HepG2 (cell line): ENCODE measurements around the gene GLRX2. TPM values are rescaled to one million over a fixed set of nuclear protein-coding genes. Genes with fewer than 3 reads are reported as not detected.
A peak's percentile ranks its signal among the peaks of the same experiment; 100 is the strongest.

ENCODE experiments used
- ATAC-seq: fragments of 200-7000 bp; cut with Tn5 transposase; 3 replicates; pipeline ENCODE4 v1.9.1; 2020; ENCODE audit warnings: mild to moderate bottlenecking, moderate library complexity
- BruUV-seq: library from RNA; stranded (reverse); fragments of 400-500 nt; replicated peaks from 2 replicates; lab custom pipeline; 2021; lab: Mats Ljungman, UMichigan
- CTCF ChIA-PET: fragments of 300-600 bp; formaldehyde crosslinking; extraction: SDS; loops from one replicate; lab custom pipeline; 2021; ENCODE audit warnings: low total read pairs, inconsistent platforms, low intra/inter-chr PET ratio; lab: Yijun Ruan, JAX
- POLR2A ChIA-PET: fragments of 350-600 bp; sonication (Branson Sonifier 250); formaldehyde crosslinking; loops from one replicate; lab custom pipeline; 2020; ENCODE audit warnings: antibody characterized with exemption, inconsistent platforms; lab: Yijun Ruan, JAX
- DNase-seq: peaks from one replicate; pipeline ENCODE4 v3.0.0-alpha.2; 2015; ENCODE audit warnings: low spot score
- FAIRE-seq: peaks from 3 replicates; lab custom pipeline; 2011; peaks lifted over from hg19 to GRCh38; lab: Jason Lieb, UNC
- H2AFZ ChIP-seq: one replicate; pipeline ENCODE4 v1.6.1; 2011; ENCODE audit warnings: low read length, inconsistent platforms
- H3K27ac ChIP-seq: fragments of 300-600 bp; 3 replicates; pipeline ENCODE4 v1.8.0; 2011; ENCODE audit warnings: mixed run types, mild to moderate bottlenecking, mixed read lengths, low read length, inconsistent platforms; ENCODE audit not compliant: insufficient read depth; ENCODE audit errors: extremely low read length
- H3K27me3 ChIP-seq, 2 experiments: fragments of 200-600 bp in 1 of 2; 2 replicates in 1 of 2; 3 replicates in 1 of 2; pipeline versions ENCODE4 v1.6.0 to v1.8.0; 2011; ENCODE audit warnings: low read length in 2 of 2, mild to moderate bottlenecking in 2 of 2, moderate library complexity in 2 of 2, inconsistent platforms in 1 of 2; ENCODE audit not compliant: insufficient read depth in 2 of 2, control insufficient read depth in 1 of 2
- H3K36me3 ChIP-seq, 2 experiments: fragments of 200-600 bp in 1 of 2; replicated peaks in 1 of 2; 2 replicates in 1 of 2; 3 replicates in 1 of 2; pipeline versions ENCODE4 v1.5.1 to v1.8.0; 2011; ENCODE audit warnings: low read length in 2 of 2, inconsistent platforms in 1 of 2; ENCODE audit not compliant: insufficient read depth in 2 of 2, control insufficient read depth in 1 of 2
- H3K4me1 ChIP-seq: 2 replicates; pipeline ENCODE4 v1.5.1; 2012; ENCODE audit warnings: low read length, inconsistent platforms; ENCODE audit not compliant: insufficient read depth
- H3K4me2 ChIP-seq: 2 replicates; pipeline ENCODE4 v1.6.0; 2011; ENCODE audit warnings: low read depth, low read length, inconsistent platforms
- H3K4me3 ChIP-seq, 3 experiments: fragments of 200-600 bp in 1 of 3; sonication (generic), shearing (Covaris generic) in 1 of 3; replicated peaks in 1 of 3; 2 replicates each; pipeline ENCODE4 v1.5.1; 2011 to 2016; ENCODE audit warnings: low read length in 3 of 3, inconsistent platforms in 2 of 3, low read depth in 2 of 3, mild to moderate bottlenecking in 2 of 3, control low read depth in 1 of 3, mixed read lengths in 1 of 3; ENCODE audit not compliant: insufficient read depth in 1 of 3
- H3K79me2 ChIP-seq: one replicate; pipeline ENCODE4 v1.6.1; 2011; ENCODE audit warnings: low read length, inconsistent platforms; ENCODE audit not compliant: insufficient read depth
- H3K9ac ChIP-seq: 2 replicates; pipeline ENCODE4 v1.6.0; 2011; ENCODE audit warnings: mild to moderate bottlenecking, low read depth, low read length, inconsistent platforms; ENCODE audit not compliant: insufficient read depth
- H3K9me3 ChIP-seq: 2 replicates; pipeline ENCODE4 v1.5.1; 2012; ENCODE audit warnings: mild to moderate bottlenecking, low read length
- H4K20me1 ChIP-seq: 2 replicates; pipeline ENCODE4 v1.6.0; 2011; ENCODE audit warnings: inconsistent platforms, mild to moderate bottlenecking, low read length, moderate library complexity; ENCODE audit not compliant: insufficient read depth
- CENPT ChIP-seq: sonication (generic); formaldehyde crosslinking; IDR thresholded peaks from 2 replicates; pipeline ENCODE4 v1.8.0; 2022; ENCODE audit warnings: low read depth, mild to moderate bottlenecking, moderate library complexity, missing genetic modification reagents
- HOXD1 ChIP-seq: sonication (generic); formaldehyde crosslinking; IDR thresholded peaks from 2 replicates; pipeline ENCODE4 v1.5.0; 2020; ENCODE audit warnings: missing genetic modification reagents
- MLLT10 ChIP-seq: sonication (generic); formaldehyde crosslinking; IDR thresholded peaks from 2 replicates; pipeline ENCODE4 v1.4.0; 2020; ENCODE audit warnings: missing genetic modification reagents
- MZF1 ChIP-seq: sonication (generic); formaldehyde crosslinking; IDR thresholded peaks from 2 replicates; pipeline ENCODE4 v1.8.1; 2023; ENCODE audit warnings: mild to moderate bottlenecking, missing genetic modification reagents, borderline replicate concordance
- NPAS2 ChIP-seq: sonication (generic); formaldehyde crosslinking; IDR thresholded peaks from 2 replicates; pipeline ENCODE4 v1.8.0; 2022; ENCODE audit warnings: mild to moderate bottlenecking, missing genetic modification reagents, borderline replicate concordance
- ZBTB3 ChIP-seq: sonication (generic); formaldehyde crosslinking; IDR thresholded peaks from 2 replicates; pipeline ENCODE4 v1.4.0; 2020; ENCODE audit warnings: low read depth, mild to moderate bottlenecking, moderate library complexity, missing genetic modification reagents, borderline replicate concordance
- ZNF432 ChIP-seq: sonication (generic); formaldehyde crosslinking; IDR thresholded peaks from 2 replicates; pipeline ENCODE4 v1.5.0; 2020; ENCODE audit warnings: missing genetic modification reagents, mild to moderate bottlenecking, borderline replicate concordance
- ZNF598 ChIP-seq: sonication (generic); formaldehyde crosslinking; IDR thresholded peaks from 2 replicates; pipeline ENCODE4 v1.5.1; 2020; ENCODE audit warnings: mild to moderate bottlenecking, missing genetic modification reagents, borderline replicate concordance
- WGBS: methylation state at CpG from one replicate; pipeline ENCODE4 v1.1.6; 2017; ENCODE audit warnings: low lambda C conversion rate; 5-methylcytosine and 5-hydroxymethylcytosine counted together
- in situ Hi-C: cut with HindIII; loops from 2 replicates; pipeline ENCODE4 v1.10.0; 2017; ENCODE audit warnings: low pct_unique_long_range_greater_than_20kb; ENCODE audit not compliant: extremely low pct_ligation_motif_present
- intact Hi-C: fragments of 100-400 bp; cut with micrococcal nuclease; formaldehyde crosslinking; loops from one replicate; pipeline ENCODE4 v1.10.0; 2022; ENCODE audit not compliant: unreplicated experiment
- polyA plus RNA-seq, 8 experiments: library from polyadenylated mRNA; depleted of rRNA in 3 of 8; stranded (reverse) in 7 of 8; unstranded in 1 of 8; fragments of >200 nt; fragmentation: Illumina TruSeq in 4 of 8; extraction: Trizol in 4 of 8; gene quantifications; 2 replicates each; pipeline versions ENCODE4 v1.2.1 to v1.2.3, GENCODE V29; 2011 to 2016; ENCODE audit warnings: low read depth in 4 of 8, missing spikeins in 1 of 8, mixed read lengths in 1 of 8; ENCODE audit not compliant: insufficient read depth in 1 of 8
- total RNA-seq, 5 experiments: library from RNA; depleted of rRNA; stranded (reverse); fragments of >200 nt; fragmentation: Illumina TruSeq; extraction: Trizol; gene quantifications; 2 replicates each; pipeline ENCODE4 v1.2.3, GENCODE V29; 2016; ENCODE audit warnings: low read depth in 1 of 5
- TF ChIP-seq, protein P1 (sequence below): sonication (generic); IDR thresholded peaks from 2 replicates; pipeline ENCODE4 v1.6.1; 2016; ENCODE audit warnings: low read depth, borderline replicate concordance

Gene GLRX2
- total and polyA plus RNA-seq, 2 of the 13 experiments (the other 11 are each of a cell fraction or from before 2014, with no cell fraction given) = 11.9 to 39.0 TPM

DNA sequence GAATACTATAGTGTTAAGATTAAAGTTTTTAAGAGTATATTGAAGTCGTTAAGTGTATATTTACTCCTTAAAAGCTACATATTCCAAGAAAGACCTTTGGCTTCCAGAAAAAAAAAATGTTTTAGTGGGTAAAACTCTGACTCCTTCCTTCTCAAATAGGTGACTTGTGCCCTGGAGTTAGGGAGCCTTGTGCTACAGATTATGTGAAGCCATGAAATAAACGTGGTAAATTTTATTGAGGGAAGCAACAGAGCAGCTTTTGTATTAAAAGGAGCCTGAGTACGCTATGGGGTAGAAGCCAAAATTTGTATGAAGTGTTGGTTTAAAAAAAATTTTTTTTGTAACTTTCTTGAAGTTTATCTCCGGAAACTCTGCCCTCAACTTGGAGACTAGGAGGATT is 44.8 kb downstream of the GLRX2 start:
- POLR2A ChIA-PET = no interaction called here
- Histone ChIP-seq H3K4me2 (peak overlapping the region; percentile 82), H3K4me3 (peak overlapping the region; percentile 92 to 99 (median 94); a peak in 5 of 6 replicates), H3K27me3 (peaks cover 0 to 2% of the 10 kb centered on the region in 2 experiments; a peak in 1 of 5 replicates), H3K79me2 (peaks cover 90% of the 10 kb centered on the region), H3K4me1 (peaks cover 44% of the 10 kb centered on the region), H2AFZ (no peak overlapping the region)
- intact Hi-C loops (loop anchor here (1.0 kb wide), 1 partner anchor 44 kb away; no protein-coding TSS in a partner anchor), in situ Hi-C loops (no loop called here)
- 3% methylated on average over 4 of the region's 4 CpGs for WGBS
- DNase-seq = no peak
- ATAC-seq = no peak
- no peak for TF ChIP-seq ZBTB3
- no peak for TF ChIP-seq ZNF598 (CRISPR knock-in tag)
- TF ChIP-seq HOXD1 = no peak
- TF ChIP-seq, protein P1, sequence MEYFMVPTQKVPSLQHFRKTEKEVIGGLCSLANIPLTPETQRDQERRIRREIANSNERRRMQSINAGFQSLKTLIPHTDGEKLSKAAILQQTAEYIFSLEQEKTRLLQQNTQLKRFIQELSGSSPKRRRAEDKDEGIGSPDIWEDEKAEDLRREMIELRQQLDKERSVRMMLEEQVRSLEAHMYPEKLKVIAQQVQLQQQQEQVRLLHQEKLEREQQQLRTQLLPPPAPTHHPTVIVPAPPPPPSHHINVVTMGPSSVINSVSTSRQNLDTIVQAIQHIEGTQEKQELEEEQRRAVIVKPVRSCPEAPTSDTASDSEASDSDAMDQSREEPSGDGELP = no peak
- TF ChIP-seq NPAS2 (CRISPR knock-in tag) = no peak
- TF ChIP-seq MZF1 (CRISPR knock-in tag) = no peak
- no peak for TF ChIP-seq MLLT10 (CRISPR knock-in tag)
- no peak for TF ChIP-seq ZNF432 (CRISPR knock-in tag)
- TF ChIP-seq CENPT = no peak
- TF ChIP-seq, all 625 proteins: peak for 0
- Histone ChIP-seq H3K36me3 (peaks cover 1 to 5% of the 10 kb centered on the region in 2 experiments; a peak in 1 of 5 replicates), H3K9ac (peak overlapping the region; percentile 97), H4K20me1 (peaks cover 9% of the 10 kb centered on the region; the same call in 1 of the 2 replicates), H3K27ac (peak overlapping the region; percentile 94), H3K9me3 (no peaks in the 10 kb centered on the region)
- CTCF ChIA-PET = no interaction called here
- no peak for FAIRE-seq
- BruUV-seq = no TSS peak
